ENCODE measurements around the gene RPA3.
"Not testable (repeated sequence)": the region's sequence is repeated elsewhere in the genome, so short reads cannot be mapped to it uniquely, and the experiment has no call there.

The RPA3 gene

GRCh38 chr7:7698930-7699329, 19.5 kb downstream of the RPA3 start:
- DNase-seq (ENCODE audit: low read depth), result no peak

GRCh38 chr7:7696458-7697119, 21.8 kb downstream of the RPA3 start:
- H3K4me3 ChIP-seq (ENCODE audit: low read depth, low read length), result no peak overlapping the region
- DNase-seq (ENCODE audit: low read depth), result no peak

More at GRCh38 chr7:7698930-7699329, 19.5 kb downstream of the RPA3 start:
- no peak overlapping the region for H3K4me3 ChIP-seq (ENCODE audit: low read depth, low read length)

- H3K4me3 ChIP-seq (ENCODE audit: low read depth, low read length), result no peak overlapping the region
- DNase-seq (ENCODE audit: low read depth), result no peak
Measured at GRCh38 chr7:7695111-7695817, 23.1 kb downstream of the RPA3 start.

GRCh38 chr7:7694542-7694941, 23.9 kb downstream of the RPA3 start:
- no peak for DNase-seq (ENCODE audit: low read depth)
- H3K4me3 ChIP-seq (ENCODE audit: low read depth, low read length), result no peak overlapping the region

- DNase-seq (ENCODE audit: low read depth), result peak; percentile 71
- no peak overlapping the region for H3K4me3 ChIP-seq (ENCODE audit: low read depth, low read length)
Measured at GRCh38 chr7:7693881-7694280, 24.5 kb downstream of the RPA3 start.

- no peak for DNase-seq (ENCODE audit: low read depth)
Measured at GRCh38 chr7:7688956-7689355, 29.5 kb downstream of the RPA3 start.

GRCh38 chr7:7688310-7688709, 30.1 kb downstream of the RPA3 start:
- no peak for DNase-seq (ENCODE audit: low read depth)
- no peak overlapping the region for H3K4me3 ChIP-seq (ENCODE audit: low read depth, low read length)

More at GRCh38 chr7:7688956-7689355, 29.5 kb downstream of the RPA3 start:
- no peak overlapping the region for H3K4me3 ChIP-seq (ENCODE audit: low read depth, low read length)

- no peak for DNase-seq (ENCODE audit: low read depth)
- H3K4me3 ChIP-seq (ENCODE audit: low read depth, low read length), result no peak overlapping the region
Measured at GRCh38 chr7:7687800-7688199, 30.6 kb downstream of the RPA3 start.

GRCh38 chr7:7686811-7687508, 31.4 kb downstream of the RPA3 start:
- no peak overlapping the region for H3K4me3 ChIP-seq (ENCODE audit: low read depth, low read length)
- DNase-seq (ENCODE audit: low read depth), result no peak

- no peak overlapping the region for H3K4me3 ChIP-seq (ENCODE audit: low read depth, low read length)
- no peak for DNase-seq (ENCODE audit: low read depth)
Measured at GRCh38 chr7:7682861-7683260, 35.5 kb downstream of the RPA3 start.

- no peak overlapping the region for H3K4me3 ChIP-seq (ENCODE audit: low read depth, low read length)
- no peak for DNase-seq (ENCODE audit: low read depth)
Measured at GRCh38 chr7:7681936-7682329, 36.5 kb downstream of the RPA3 start.

- H3K4me3 ChIP-seq (ENCODE audit: low read depth, low read length), result no peak overlapping the region
- DNase-seq (ENCODE audit: low read depth), result peak; percentile 13
Measured at GRCh38 chr7:7681191-7681935, 37.0 kb downstream of the RPA3 start.

GRCh38 chr7:7679640-7680039, 38.8 kb downstream of the RPA3 start:
- not testable (repeated sequence) for H3K4me3 ChIP-seq (ENCODE audit: low read depth, low read length); DNase-seq (ENCODE audit: low read depth)

GRCh38 chr7:7675686-7676085, 42.7 kb downstream of the RPA3 start:
- DNase-seq (ENCODE audit: low read depth), result no peak

GRCh38 chr7:7673240-7673550, 45.2 kb downstream of the RPA3 start:
- DNase-seq (ENCODE audit: low read depth), result no peak
- no peak overlapping the region for H3K4me3 ChIP-seq (ENCODE audit: low read depth, low read length)

More at GRCh38 chr7:7675686-7676085, 42.7 kb downstream of the RPA3 start:
- no peak overlapping the region for H3K4me3 ChIP-seq (ENCODE audit: low read depth, low read length)

- no peak overlapping the region for H3K4me3 ChIP-seq (ENCODE audit: low read depth, low read length)
- no peak for DNase-seq (ENCODE audit: low read depth)
Measured at GRCh38 chr7:7672545-7673239, 45.7 kb downstream of the RPA3 start.

- DNase-seq (ENCODE audit: low read depth), result no peak
- H3K4me3 ChIP-seq (ENCODE audit: low read depth, low read length), result no peak overlapping the region
Measured at GRCh38 chr7:7671361-7671760, 47.0 kb downstream of the RPA3 start.

GRCh38 chr7:7670490-7670889, 47.9 kb downstream of the RPA3 start:
- no peak for DNase-seq (ENCODE audit: low read depth)
- H3K4me3 ChIP-seq (ENCODE audit: low read depth, low read length), result no peak overlapping the region

GRCh38 chr7:7668706-7669105, 49.7 kb downstream of the RPA3 start:
- no peak for DNase-seq (ENCODE audit: low read depth)
- H3K4me3 ChIP-seq (ENCODE audit: low read depth, low read length), result no peak overlapping the region
